IgD-negative memory B cell (primary cell): ENCODE results near the gene CYP27B1. TPM values are rescaled to one million over a fixed set of nuclear protein-coding genes. Genes with fewer than 3 reads are reported as not detected.

Experiments
- polyA plus RNA-seq: library from polyadenylated mRNA; unstranded; fragments of 300-500 nt; fragmentation: Illumina TruSeq; gene quantifications from one replicate; pipeline ENCODE4 v1.2.3, GENCODE V29; 2021

CYP27B1 gene
- polyA plus RNA-seq, 1 donor from 2014 or later, result 0.09 TPM

Other genes starting within 250 kb of the CYP27B1 start
- 32.2 TPM for gene DDIT3, start 246.6 kb downstream of the CYP27B1 start, polyA plus RNA-seq
- 6.3 TPM for gene MBD6, start 244.3 kb downstream of the CYP27B1 start, polyA plus RNA-seq
- 79.0 TPM for gene DCTN2, start 219.9 kb downstream of the CYP27B1 start, polyA plus RNA-seq
- gene KIF5A, start 217.0 kb downstream of the CYP27B1 start, polyA plus RNA-seq, result not detected
- gene PIP4K2C, start 175.9 kb downstream of the CYP27B1 start, polyA plus RNA-seq, result 15.5 TPM
- 0.91 TPM for gene DTX3, start 162.3 kb downstream of the CYP27B1 start, polyA plus RNA-seq
- not detected for gene ARHGEF25, start 155.6 kb downstream of the CYP27B1 start, polyA plus RNA-seq
- gene B4GALNT1, start 133.9 kb downstream of the CYP27B1 start, polyA plus RNA-seq, result not detected
- gene OS9, start 72.9 kb downstream of the CYP27B1 start, polyA plus RNA-seq, result 70.4 TPM
- 4.1 TPM for gene AGAP2, start 28.3 kb downstream of the CYP27B1 start, polyA plus RNA-seq
- 52.8 TPM for gene TSPAN31, start 22.0 kb downstream of the CYP27B1 start, polyA plus RNA-seq
- gene CDK4, start 14.8 kb downstream of the CYP27B1 start, polyA plus RNA-seq, result 77.4 TPM
- 11.9 TPM for gene MARCHF9, start 12.0 kb downstream of the CYP27B1 start, polyA plus RNA-seq
- 15.9 TPM for gene METTL1, start 5.0 kb upstream of the CYP27B1 start, polyA plus RNA-seq
- 1.5 TPM for gene EEF1AKMT3, start 5.5 kb upstream of the CYP27B1 start, polyA plus RNA-seq
- gene TSFM, start 15.7 kb upstream of the CYP27B1 start, polyA plus RNA-seq, result 27.1 TPM
- gene AVIL, start 51.7 kb upstream of the CYP27B1 start, polyA plus RNA-seq, result 0.19 TPM
- gene CTDSP2, start 79.7 kb upstream of the CYP27B1 start, polyA plus RNA-seq, result 44.6 TPM
- gene ATP23, start 174.5 kb upstream of the CYP27B1 start, polyA plus RNA-seq, result 18.3 TPM